Suprapubic skin (tissue), 4 donors: ENCODE measurements around the gene COG3. TPM values are rescaled to one million over a fixed set of nuclear protein-coding genes. Genes with fewer than 3 reads are reported as not detected.

Source experiments
- DNase-seq, 2 donors: peaks; one replicate each; pipeline ENCODE4 v3.0.0-alpha.2; 2019; ENCODE audit warnings: low spot score in 2 of 2
- H3K27ac ChIP-seq: fragments of 200-600 bp; sonication (generic); one replicate; pipeline ENCODE4 v1.5.1; 2019
- H3K27me3 ChIP-seq: fragments of 200-600 bp; sonication (generic); one replicate; pipeline ENCODE4 v1.5.1; 2019
- H3K36me3 ChIP-seq: fragments of 200-600 bp; sonication (generic); one replicate; pipeline ENCODE4 v1.5.1; 2019
- H3K4me1 ChIP-seq: fragments of 200-600 bp; sonication (generic); one replicate; pipeline ENCODE4 v1.5.1; 2019
- H3K4me3 ChIP-seq: fragments of 200-600 bp; sonication (generic); one replicate; pipeline ENCODE4 v1.5.1; 2019; ENCODE audit warnings: mild to moderate bottlenecking
- H3K9me3 ChIP-seq: fragments of 200-600 bp; sonication (generic); one replicate; pipeline ENCODE4 v1.5.1; 2019
- EP300 ChIP-seq: sonication (generic); formaldehyde crosslinking; IDR thresholded peaks from one replicate; pipeline ENCODE4 v1.6.1; 2017; ENCODE audit warnings: antibody characterized with exemption
- POLR2A ChIP-seq, 2 donors: fragments of 450-650 bp; IDR thresholded peaks; one replicate each; pipeline ENCODE4 v1.6.1; 2017; ENCODE audit warnings: antibody characterized with exemption in 2 of 2, mild to moderate bottlenecking in 2 of 2, moderate library complexity in 2 of 2
- POLR2AphosphoS5 ChIP-seq, 3 donors: sonication (generic); formaldehyde crosslinking; IDR thresholded peaks; one replicate each; pipeline ENCODE4 v1.6.1; 2017; ENCODE audit warnings: antibody characterized with exemption in 3 of 3
- WGBS: methylation state at CpG from one replicate; pipeline ENCODE4 v1.1.5; 2018; 5-methylcytosine and 5-hydroxymethylcytosine counted together
- total RNA-seq, 4 donors: library from RNA; depleted of rRNA; stranded (reverse); fragments of >200 nt; gene quantifications; one replicate each; pipeline ENCODE4 v1.1.0, GENCODE V29; 2016
- TF ChIP-seq, protein P1 (sequence below), 2 donors: fragments of 200-600 bp in 1 of 2; fragments of 450-650 bp in 1 of 2; sonication (generic) in 1 of 2; IDR thresholded peaks; one replicate each; pipeline ENCODE4 v1.5.1; 2016 to 2019; ENCODE audit warnings: antibody characterized with exemption in 2 of 2, mild to moderate bottlenecking in 1 of 2, moderate library complexity in 1 of 2

Gene COG3
- total RNA-seq, 4 donors from 2014 or later: 23.8 to 70.5 (median 31.7) TPM

DNA sequence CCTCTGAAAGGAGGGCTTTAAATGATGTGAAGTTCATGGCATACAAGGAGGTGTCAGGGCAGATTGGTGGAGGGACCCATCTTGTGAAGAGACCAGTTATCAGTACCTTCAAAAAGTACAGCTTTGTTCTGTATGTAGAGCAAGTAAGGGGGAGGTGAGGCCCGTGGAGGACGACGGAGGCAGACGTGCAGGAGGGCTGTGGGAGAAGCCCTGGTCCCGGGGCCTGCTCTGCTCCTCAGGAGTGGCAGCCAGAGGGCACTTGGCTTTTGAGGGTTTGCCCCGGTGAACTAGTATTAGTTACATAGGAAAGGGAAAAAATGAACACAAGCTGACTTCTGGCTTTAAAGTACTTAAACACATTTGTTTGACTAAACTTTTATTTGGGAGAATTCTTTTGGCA, 42.1 kb downstream of the COG3 start:
- no peak overlapping the region for H3K4me3 ChIP-seq
- no peak for DNase-seq
- no peaks in the 10 kb centered on the region for H3K9me3 ChIP-seq
- no peaks in the 10 kb centered on the region for H3K27me3 ChIP-seq
- WGBS: 86% methylated on average over 6 of the region's 6 CpGs
- H3K36me3 ChIP-seq: peaks cover 83% of the 10 kb centered on the region
- H3K4me1 ChIP-seq: no peaks in the 10 kb centered on the region
- H3K27ac ChIP-seq: no peak overlapping the region
- no peak for TF ChIP-seq POLR2AphosphoS5 (IDR thresholded peaks at IDR 0.05)
- TF ChIP-seq, protein P1, sequence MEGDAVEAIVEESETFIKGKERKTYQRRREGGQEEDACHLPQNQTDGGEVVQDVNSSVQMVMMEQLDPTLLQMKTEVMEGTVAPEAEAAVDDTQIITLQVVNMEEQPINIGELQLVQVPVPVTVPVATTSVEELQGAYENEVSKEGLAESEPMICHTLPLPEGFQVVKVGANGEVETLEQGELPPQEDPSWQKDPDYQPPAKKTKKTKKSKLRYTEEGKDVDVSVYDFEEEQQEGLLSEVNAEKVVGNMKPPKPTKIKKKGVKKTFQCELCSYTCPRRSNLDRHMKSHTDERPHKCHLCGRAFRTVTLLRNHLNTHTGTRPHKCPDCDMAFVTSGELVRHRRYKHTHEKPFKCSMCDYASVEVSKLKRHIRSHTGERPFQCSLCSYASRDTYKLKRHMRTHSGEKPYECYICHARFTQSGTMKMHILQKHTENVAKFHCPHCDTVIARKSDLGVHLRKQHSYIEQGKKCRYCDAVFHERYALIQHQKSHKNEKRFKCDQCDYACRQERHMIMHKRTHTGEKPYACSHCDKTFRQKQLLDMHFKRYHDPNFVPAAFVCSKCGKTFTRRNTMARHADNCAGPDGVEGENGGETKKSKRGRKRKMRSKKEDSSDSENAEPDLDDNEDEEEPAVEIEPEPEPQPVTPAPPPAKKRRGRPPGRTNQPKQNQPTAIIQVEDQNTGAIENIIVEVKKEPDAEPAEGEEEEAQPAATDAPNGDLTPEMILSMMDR (IDR thresholded peaks at IDR 0.05): no peak
- no peak for TF ChIP-seq EP300
- TF ChIP-seq POLR2A (IDR thresholded peaks at IDR 0.05): no peak

DNA sequence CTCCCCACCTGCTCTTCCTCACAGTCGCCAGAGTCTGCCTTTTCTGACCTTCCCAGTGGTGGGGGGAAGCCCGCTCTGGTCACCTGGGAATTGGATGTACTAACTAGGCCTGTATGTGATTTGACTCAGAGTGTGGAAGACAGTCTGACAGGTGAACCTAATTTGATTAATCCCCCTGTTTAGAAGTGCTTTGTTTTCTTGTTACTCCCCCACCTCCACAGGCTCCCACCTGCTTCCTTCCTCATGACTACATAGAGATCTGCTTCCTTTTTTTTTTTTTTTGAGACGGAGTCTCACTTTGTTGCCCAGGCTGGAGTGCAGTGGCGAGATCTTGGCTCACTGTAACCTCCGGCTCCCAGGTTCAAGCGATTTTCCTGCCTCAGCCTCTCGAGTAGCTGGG, 44.0 kb downstream of the COG3 start:
- TF ChIP-seq POLR2AphosphoS5 (IDR thresholded peaks at IDR 0.05): no peak
- TF ChIP-seq POLR2A (IDR thresholded peaks at IDR 0.05): no peak
- no peak for TF ChIP-seq EP300
- TF ChIP-seq, protein P1 (IDR thresholded peaks at IDR 0.05): no peak
- H3K36me3 ChIP-seq: peaks cover 72% of the 10 kb centered on the region
- no peaks in the 10 kb centered on the region for H3K27me3 ChIP-seq
- no peak for DNase-seq
- no peak overlapping the region for H3K4me3 ChIP-seq
- no peaks in the 10 kb centered on the region for H3K9me3 ChIP-seq
- H3K27ac ChIP-seq: no peak overlapping the region
- no peaks in the 10 kb centered on the region for H3K4me1 ChIP-seq
- 86% methylated on average over 7 of the region's 7 CpGs for WGBS

DNA sequence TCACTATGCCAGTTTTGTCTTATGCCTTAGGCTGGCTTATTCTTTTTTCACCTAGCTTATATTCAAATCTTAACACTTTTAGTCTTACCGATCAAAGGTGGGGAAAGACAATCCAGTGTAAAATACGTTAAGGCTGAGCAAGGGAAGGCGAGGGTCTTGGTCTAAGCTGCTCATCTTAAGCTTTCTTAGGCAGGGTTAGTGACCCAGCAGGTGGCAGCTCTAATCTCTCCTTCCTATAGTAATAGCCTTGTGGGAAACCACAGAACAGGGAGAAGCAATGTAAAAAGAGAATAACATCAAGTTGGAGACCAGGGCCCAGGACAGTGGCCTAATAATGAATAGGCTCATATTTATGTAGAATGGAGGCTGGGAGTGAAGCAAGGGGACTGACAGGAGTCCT, 45.9 kb downstream of the COG3 start:
- 85% methylated on average over 3 of the region's 3 CpGs for WGBS
- DNase-seq: no peak
- Histone ChIP-seq H3K4me1 (no peaks in the 10 kb centered on the region), H3K27me3 (no peaks in the 10 kb centered on the region), H3K9me3 (no peaks in the 10 kb centered on the region), H3K4me3 (no peak overlapping the region), H3K36me3 (peaks cover 71% of the 10 kb centered on the region), H3K27ac (no peak overlapping the region)
- TF ChIP-seq, protein P1 (IDR thresholded peaks at IDR 0.05): no peak
- no peak for TF ChIP-seq EP300

DNA sequence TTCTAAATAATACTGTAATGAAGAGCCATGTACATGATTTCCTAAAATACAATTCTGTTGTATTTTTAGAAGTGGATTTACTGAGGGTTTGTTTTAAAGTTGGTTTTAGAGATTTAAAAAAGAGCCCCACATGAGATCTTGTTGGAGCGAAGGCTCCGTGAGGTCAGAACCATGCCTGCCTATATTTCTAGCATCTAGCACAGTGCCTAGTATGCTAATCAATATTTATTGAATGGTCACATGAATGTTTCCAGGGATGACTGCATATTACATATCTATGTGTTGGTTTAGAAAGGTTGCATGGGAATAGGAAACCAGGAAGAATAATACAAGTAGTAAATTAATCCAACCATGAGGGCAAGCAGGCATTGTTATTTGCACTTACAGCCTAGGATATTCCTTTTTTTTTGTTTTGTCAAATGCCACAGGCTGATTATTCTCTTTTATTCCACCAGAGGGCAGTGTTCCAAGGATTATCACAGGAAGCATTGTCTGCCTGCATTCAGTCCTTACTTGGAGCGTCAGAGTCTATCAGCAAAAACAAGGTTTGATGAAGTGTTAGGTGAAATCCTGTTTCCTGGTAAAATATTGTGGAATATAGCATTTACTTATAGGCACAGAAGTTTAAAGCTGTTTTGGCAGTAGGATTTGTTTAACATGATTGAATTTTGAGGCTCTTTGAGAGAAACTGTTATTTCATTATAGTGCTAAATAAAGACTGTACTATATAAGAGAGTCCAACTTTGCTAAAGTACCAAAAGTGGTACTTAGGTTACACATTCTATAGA, 46.8 kb downstream of the COG3 start:
- H3K27ac ChIP-seq: no peak overlapping the region
- no peak for DNase-seq
- WGBS: 66% methylated on average over 3 of the region's 3 CpGs
- no peaks in the 10 kb centered on the region for H3K27me3 ChIP-seq
- TF ChIP-seq, protein P1 (IDR thresholded peaks at IDR 0.05): peak; percentile 70 to 83
- TF ChIP-seq EP300: no peak
- H3K4me3 ChIP-seq: no peak overlapping the region
- peaks cover 71% of the 10 kb centered on the region for H3K36me3 ChIP-seq
- no peaks in the 10 kb centered on the region for H3K4me1 ChIP-seq
- H3K9me3 ChIP-seq: no peaks in the 10 kb centered on the region

DNA sequence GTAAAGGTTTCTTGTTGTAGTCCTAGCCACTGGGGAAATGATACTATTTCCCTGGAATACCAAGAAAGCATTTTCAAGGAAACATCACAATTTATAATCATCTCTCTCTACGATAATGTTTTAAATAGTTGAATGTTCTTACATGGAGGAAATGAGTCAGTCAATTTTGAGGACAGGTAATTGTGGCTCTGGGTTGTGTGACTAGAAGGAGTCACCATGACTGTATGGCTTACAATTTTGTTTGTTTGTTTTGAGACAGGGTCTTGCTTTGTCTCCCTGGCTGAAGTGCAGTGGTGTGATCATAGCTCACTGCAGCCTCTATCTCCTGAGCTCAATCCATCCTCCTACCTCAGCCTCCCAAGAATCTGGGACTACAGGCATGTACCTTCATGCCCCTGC, 47.4 kb downstream of the COG3 start:
- 71% methylated on average over 1 of the region's 1 CpG for WGBS
- no peak overlapping the region for H3K4me3 ChIP-seq
- no peaks in the 10 kb centered on the region for H3K9me3 ChIP-seq
- H3K27me3 ChIP-seq: no peaks in the 10 kb centered on the region
- no peak overlapping the region for H3K27ac ChIP-seq
- peaks cover 71% of the 10 kb centered on the region for H3K36me3 ChIP-seq
- TF ChIP-seq POLR2AphosphoS5 (IDR thresholded peaks at IDR 0.05) (no peak), POLR2A (IDR thresholded peaks at IDR 0.05) (no peak), EP300 (no peak)
- TF ChIP-seq, protein P1 (IDR thresholded peaks at IDR 0.05): no peak
- DNase-seq: no peak
- H3K4me1 ChIP-seq: no peaks in the 10 kb centered on the region
